ENCODE results near the gene LTK.

Gene LTK

DNA sequence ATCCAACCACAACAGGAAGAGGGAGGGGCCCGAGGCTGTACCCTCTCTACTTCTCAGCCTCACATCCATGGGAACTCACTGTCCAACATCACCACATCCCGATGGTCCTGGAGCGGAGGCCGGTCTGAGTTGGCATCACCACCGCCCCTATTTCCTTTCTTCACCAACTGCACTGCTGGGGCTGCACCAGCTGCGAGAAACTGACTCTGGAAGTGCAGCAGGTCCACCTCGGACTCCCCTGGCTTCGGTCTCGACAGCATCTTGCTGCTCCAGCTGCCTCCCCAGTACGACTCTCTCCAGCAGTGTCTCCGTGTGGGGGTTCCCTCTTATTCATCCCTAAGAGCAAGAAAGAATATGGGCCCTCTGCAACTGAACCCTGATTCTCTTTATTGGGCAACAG lies 23.2 kb upstream of the LTK start:
- no peak for DNase-seq (ENCODE audit: extremely low spot score, insufficient read length, low read depth)
- FAIRE-seq: no peak

DNA sequence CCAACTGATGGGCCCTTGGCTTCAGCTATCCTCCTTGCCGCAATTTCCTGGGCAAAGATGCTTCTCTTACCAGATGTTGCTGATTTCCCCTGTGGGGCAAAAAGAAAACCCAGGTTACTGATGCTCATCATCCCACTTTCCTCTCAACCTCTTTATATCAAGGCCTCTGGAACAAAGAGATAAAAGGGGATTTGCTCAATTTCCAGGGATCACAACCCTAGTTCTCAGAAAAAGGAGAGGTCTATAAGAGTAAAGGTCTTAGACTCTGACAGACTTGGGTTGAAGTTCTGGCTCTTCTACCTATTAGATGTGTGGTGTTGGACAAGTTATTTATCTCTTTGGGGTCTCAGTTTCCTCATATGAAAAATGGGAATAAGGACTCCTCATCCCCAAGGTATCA lies 21.9 kb upstream of the LTK start:
- DNase-seq (ENCODE audit: extremely low spot score, insufficient read length, low read depth): no peak
- no peak for FAIRE-seq

- no peak for DNase-seq (ENCODE audit: extremely low spot score, insufficient read length, low read depth)
- FAIRE-seq: no peak
Measured at GRCh38 chr15:41530363-41530956, 16.8 kb upstream of the LTK start.

- DNase-seq (ENCODE audit: extremely low spot score, insufficient read length, low read depth) (no peak), FAIRE-seq (no peak)
Measured at GRCh38 chr15:41523097-41523496, 9.5 kb upstream of the LTK start.

- FAIRE-seq: no peak
Measured at GRCh38 chr15:41521614-41522013, 8.0 kb upstream of the LTK start.

GRCh38 chr15:41520636-41521035 lies 7.0 kb upstream of the LTK start:
- no peak for FAIRE-seq
- no peak for DNase-seq (ENCODE audit: extremely low spot score, insufficient read length, low read depth)

More at GRCh38 chr15:41521614-41522013, 8.0 kb upstream of the LTK start:
- DNase-seq (ENCODE audit: extremely low spot score, insufficient read length, low read depth): no peak

DNA sequence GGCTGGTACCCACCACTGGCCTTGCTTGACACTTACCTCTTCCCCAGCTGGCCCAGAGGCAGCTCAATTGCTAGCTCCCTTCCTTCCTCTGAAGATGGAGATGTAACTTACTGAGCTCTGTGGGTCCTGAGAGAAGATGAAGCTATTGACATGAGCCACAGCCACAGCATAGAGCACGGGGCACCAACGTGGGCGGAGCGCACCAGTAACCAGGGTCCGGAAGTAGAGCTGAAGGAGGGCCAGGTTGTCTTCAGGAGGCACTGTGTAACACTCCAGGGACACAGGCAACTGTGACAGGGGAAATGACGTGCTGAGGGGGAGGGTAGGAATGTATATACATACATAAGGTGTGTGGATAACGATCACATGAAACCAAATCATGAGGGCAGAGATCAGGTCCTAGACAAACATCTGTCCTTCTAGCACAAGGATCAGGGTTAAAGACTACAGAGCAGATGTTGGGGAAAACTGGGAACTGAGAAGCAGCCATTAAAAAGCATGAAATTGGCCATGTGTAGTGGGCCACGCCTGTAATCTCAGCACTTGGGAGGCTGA lies 4.3 kb upstream of the LTK start:
- FAIRE-seq: no peak

DNA sequence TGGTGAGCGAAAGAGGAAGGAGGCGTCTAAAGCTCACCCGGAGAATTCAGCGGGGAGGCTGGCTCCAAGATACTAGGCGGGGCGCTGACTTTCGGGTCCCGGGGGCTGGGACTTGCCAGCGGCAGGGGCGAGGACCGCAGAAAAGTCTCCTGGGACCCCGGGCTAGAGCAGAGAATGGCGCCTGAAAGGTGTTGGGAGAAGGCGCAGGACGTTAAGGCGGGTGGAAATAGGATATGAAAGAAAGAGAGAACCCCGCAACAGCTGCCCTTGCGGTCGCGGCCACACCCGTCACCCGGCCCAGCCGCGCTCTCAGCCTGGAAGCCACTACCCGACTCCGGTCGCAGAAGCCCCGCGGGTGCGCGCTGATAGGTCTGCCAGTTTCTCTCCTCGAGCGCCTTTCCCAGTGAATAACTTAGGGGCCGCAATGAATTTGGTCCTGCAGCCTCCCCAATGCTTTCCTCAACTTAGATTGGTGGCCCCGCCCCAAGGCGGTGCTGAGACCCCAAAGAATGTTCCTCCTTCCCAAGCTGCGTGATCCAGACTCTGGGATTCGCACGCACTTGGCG lies 604 bp downstream of the LTK start:
- FAIRE-seq (peak; percentile 9), DNase-seq (ENCODE audit: extremely low spot score, insufficient read length, low read depth) (no peak)

More for the DNA sequence above, 4.3 kb upstream of the LTK start:
- DNase-seq (ENCODE audit: extremely low spot score, insufficient read length, low read depth): no peak

DNA sequence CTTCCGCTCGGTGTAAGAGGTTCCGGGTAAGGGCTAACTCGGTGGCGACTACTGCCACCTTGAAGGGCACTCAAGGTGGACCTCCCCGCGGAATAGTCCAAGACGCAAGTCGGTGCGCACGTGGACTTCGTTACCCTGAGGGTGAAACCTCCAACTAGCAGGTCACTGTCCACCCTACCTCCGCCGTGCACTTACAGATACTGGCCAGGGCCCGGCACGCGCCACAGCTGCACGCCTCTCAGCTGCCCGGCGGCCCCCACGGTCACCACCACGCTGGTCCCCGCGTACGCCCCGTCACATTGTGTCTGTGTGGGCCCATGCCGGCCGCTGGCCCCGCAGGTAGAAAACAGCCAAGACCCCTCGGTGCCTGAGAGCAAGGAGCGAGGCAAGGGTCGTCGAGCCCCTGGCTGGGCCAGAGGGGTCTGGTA lies 1.1 kb downstream of the LTK start:
- FAIRE-seq (no peak), DNase-seq (ENCODE audit: extremely low spot score, insufficient read length, low read depth) (no peak)

GRCh38 chr15:41511899-41512369 lies 1.7 kb downstream of the LTK start:
- no peak for DNase-seq (ENCODE audit: extremely low spot score, insufficient read length, low read depth)
- no peak for FAIRE-seq

DNA sequence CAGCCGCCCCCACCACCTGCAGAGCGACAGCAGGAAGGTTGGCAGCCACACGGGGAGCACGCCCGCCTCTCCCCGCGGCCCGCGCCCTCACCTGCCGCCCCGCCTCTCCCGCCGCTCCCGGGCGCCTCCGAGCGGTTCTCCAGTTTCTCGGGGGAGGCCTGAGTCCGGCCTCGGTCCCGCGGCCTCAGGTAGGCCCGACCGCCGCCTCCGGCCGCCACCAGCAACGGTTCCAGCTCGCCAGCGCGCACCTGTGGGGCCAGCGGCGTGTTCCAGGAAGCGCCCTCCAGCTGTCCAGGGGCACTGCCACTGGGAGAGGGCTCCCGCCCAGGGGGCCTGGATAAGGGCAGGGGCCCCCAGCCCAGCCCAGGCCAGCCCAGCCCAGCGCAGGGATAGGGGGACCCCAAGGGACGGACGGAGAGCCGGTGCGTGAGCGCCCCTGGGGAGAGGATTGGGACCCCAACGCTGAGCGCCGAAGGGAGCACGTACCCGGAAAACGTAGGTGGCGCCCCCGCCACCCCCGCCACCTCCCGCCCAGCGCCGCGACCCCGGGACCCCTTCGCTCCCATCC lies 2.2 kb downstream of the LTK start:
- DNase-seq (ENCODE audit: extremely low spot score, insufficient read length, low read depth): no peak
- no peak for FAIRE-seq

- FAIRE-seq (no peak), DNase-seq (ENCODE audit: extremely low spot score, insufficient read length, low read depth) (no peak)
Measured at GRCh38 chr15:41510728-41511127, 2.9 kb downstream of the LTK start.

DNA sequence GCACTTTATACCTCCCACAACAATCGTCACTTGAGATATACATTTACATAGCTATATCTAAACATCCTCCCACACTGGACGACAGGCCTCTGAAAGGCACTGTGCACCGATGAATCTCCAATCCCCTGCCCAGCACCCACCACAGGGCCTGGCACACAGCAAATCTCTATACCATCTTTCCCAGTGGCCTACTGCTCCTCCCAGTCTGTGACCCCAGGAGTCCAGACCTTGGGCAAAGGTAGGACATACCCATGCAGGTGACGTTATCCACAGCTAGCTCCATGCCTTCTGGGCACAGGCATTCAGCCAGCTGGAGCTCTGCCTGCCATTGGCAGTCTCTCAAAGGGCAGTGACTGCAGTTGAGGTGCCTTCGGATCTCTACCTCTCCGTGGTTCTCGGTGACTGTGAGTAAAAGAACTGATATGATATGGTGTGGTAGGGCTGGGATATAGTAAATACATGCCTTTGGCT lies 5.8 kb downstream of the LTK start:
- FAIRE-seq: no peak
- no peak for DNase-seq (ENCODE audit: extremely low spot score, insufficient read length, low read depth)

DNA sequence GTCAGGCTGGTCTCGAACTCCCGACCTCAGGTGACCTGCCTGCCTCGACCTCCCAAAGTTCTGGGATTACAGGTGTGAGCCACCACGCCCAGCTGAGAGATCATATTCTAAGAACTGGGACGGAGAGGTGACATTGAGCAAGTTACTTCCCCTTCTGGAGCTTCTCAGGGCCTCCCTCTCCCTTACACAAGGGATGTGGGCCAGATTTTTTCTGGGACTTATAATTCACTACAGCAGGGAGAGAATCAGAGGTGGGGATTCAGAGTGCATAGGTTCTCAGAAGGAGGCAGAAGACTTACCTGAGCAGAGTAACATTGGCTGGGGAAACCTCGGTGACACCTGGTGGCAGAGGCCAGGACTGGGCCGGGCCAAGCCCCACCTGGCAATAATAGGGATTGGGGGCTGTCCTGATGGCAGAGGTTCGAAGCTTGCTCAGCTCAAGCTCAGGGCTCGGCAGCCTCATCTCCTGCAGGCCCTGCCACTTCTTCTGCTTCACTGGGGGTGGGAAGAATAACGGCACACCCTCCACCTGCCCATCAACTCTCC lies 6.8 kb downstream of the LTK start:
- FAIRE-seq (no peak), DNase-seq (ENCODE audit: extremely low spot score, insufficient read length, low read depth) (no peak)

GRCh38 chr15:41505776-41506175 lies 7.9 kb downstream of the LTK start:
- DNase-seq (ENCODE audit: extremely low spot score, insufficient read length, low read depth) (no peak), FAIRE-seq (no peak)

GRCh38 chr15:41504751-41505492 lies 8.7 kb downstream of the LTK start:
- DNase-seq (ENCODE audit: extremely low spot score, insufficient read length, low read depth) (no peak), FAIRE-seq (no peak)

DNA sequence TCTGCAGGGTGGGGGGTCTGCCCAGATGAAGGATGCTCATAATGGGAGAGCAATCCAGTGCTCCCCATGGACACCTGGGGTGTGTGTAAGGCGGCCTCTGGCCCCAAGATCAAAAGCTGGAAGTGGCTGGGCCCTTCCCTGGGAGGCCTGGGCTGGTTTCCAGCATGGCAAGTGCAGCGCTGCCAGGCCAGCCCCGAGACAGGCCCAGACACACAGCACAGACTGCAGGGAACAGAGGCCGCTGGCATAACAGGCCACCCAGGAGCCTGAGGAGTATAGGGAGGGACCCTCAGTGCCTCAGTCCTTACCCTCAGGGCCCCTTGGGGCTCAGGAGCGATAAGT lies 10.0 kb downstream of the LTK start:
- no peak for FAIRE-seq

DNA sequence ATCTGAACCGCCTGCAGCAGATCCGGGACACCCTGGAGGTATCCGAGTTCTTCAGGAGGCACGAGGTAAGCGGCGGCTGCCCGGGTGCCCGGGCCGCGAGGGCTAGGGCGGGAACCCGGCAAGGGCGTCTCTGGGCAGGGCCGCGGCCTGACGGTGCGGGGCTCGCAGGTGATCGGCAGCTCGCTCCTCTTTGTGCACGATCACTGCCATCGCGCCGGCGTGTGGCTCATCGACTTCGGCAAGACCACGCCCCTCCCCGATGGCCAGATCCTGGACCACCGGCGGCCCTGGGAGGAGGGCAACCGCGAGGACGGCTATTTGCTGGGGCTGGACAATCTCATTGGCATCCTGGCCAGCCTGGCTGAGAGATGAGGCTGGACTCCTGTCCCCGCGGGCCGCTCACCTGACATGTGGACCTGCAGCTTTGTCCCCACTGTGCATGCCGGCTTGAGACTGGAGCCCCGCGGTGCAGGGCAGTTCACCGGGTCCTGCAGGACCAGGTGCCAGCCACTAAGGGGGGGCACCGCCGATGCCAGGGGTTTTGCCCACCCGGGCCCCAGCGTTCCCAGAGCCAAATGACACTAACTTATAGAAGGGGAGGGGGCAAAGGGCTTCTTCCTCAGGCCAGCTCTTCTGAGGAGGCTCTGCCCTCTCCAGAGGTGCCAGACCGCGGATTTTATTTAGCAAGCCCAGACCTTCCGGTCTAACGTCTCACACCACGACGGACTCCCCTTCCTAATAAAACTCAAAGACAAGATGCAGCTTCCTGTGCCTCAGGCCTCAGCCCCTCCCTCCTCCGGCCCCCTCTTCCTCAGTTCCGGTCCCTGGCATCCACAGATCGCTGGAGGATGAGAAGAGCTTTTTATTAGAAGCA lies 10.6 kb downstream of the LTK start:
- DNase-seq (ENCODE audit: extremely low spot score, insufficient read length, low read depth) (no peak), FAIRE-seq (no peak)

More for the DNA sequence above, 10.0 kb downstream of the LTK start:
- no peak for DNase-seq (ENCODE audit: extremely low spot score, insufficient read length, low read depth)

- DNase-seq (ENCODE audit: extremely low spot score, insufficient read length, low read depth) (no peak), FAIRE-seq (no peak)
Measured at GRCh38 chr15:41501931-41502794, 11.5 kb downstream of the LTK start.
